Measurements from ENCODE around the gene ITGAX. TPM values are rescaled to one million over a fixed set of nuclear protein-coding genes. Genes with fewer than 3 reads are reported as not detected.

ITGAX gene
- total RNA-seq, 1 experiment from 2014 or later: not detected

DNA sequence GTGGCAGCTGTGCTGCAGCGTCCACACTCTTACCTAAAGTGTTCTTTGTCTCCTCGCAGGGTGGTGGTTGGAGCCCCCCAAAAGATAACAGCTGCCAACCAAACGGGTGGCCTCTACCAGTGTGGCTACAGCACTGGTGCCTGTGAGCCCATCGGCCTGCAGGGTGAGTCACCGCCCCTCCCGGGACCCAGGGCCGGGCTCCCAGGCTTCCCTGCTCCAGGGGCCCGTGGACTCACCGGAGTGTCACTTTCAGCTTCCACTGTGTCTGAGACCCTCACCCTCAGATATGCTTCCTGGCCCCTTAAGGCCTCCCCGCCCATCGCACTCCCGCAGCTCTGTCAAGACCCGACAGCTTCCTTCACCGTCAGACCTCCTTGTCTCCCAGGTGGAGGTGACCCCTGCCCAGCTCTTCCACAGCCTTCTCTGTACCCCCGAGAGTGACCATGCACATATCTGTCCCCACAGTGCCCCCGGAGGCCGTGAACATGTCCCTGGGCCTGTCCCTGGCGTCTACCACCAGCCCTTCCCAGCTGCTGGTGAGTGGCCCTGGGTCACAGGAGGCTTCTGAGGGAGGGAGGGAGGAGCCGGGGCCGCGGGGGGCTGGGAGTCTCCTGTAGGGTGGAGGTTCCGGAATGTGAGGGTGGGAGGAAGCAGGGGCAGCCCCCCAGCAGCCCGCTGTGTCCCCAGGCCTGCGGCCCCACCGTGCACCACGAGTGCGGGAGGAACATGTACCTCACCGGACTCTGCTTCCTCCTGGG lies 1.8 kb downstream of the ITGAX start:
- CTCF ChIA-PET: interaction anchor here (0.7 kb wide), 1 partner anchor 23 kb away, joined by 4 read pairs; no protein-coding TSS in a partner anchor

DNA sequence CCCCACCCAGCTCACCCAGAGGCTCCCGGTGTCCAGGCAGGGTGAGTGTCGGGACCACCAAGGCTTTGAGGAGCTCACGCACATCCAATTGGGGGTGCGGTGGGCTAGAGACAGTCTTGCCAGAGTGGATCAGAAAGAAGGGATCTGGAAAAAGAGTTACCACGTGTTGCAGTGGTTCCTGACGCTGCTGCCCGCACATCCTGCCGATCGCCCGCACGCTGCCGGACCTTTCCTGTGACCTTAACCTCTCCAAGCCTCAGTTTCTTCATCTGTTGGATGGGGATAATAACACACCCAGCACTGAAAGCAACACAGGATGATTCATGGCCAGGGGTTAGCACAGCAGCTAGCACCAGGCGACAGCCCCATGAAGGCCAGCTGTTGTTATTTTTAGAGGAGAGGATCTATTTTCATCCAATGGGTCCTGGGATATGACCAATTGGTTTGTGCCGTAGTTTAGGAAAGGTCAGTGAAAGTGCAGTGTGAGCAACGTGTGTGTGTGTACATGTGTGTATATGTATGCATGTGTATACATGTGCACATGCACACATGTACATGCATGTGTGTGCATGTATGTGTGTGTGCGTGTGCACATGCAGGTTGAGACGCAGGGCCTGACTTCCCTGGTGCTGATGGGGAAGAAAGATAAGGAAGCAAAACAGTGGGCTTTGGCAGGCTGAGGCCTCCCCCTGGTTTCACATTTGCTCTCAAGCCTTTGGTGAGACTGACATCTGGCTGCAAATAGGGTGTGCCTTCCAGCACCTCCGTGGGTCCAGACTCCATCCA lies 2.5 kb downstream of the ITGAX start:
- ATAC-seq: no peak
- H3K36me3 ChIP-seq (ENCODE audit: low read depth, low read length): no peaks in the 10 kb centered on the region
- DNase-seq: no peak
- intact Hi-C loops (cut with micrococcal nuclease): no loop called here
- no peaks in the 10 kb centered on the region for H4K20me1 ChIP-seq (ENCODE audit: low read length)
- H3K4me2 ChIP-seq (ENCODE audit: low read length): no peak overlapping the region
- no peak overlapping the region for H2AFZ ChIP-seq (ENCODE audit: low read length)
- TF ChIP-seq, protein P1, sequence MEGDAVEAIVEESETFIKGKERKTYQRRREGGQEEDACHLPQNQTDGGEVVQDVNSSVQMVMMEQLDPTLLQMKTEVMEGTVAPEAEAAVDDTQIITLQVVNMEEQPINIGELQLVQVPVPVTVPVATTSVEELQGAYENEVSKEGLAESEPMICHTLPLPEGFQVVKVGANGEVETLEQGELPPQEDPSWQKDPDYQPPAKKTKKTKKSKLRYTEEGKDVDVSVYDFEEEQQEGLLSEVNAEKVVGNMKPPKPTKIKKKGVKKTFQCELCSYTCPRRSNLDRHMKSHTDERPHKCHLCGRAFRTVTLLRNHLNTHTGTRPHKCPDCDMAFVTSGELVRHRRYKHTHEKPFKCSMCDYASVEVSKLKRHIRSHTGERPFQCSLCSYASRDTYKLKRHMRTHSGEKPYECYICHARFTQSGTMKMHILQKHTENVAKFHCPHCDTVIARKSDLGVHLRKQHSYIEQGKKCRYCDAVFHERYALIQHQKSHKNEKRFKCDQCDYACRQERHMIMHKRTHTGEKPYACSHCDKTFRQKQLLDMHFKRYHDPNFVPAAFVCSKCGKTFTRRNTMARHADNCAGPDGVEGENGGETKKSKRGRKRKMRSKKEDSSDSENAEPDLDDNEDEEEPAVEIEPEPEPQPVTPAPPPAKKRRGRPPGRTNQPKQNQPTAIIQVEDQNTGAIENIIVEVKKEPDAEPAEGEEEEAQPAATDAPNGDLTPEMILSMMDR (conservative IDR thresholded peaks at IDR 0.05; ENCODE audit: low read depth, low read length): no peak
- TF ChIP-seq EZH2 (IDR thresholded peaks at IDR 0.05; ENCODE audit: low read length, unreplicated experiment) (no peak), EZH2phosphoT487 (IDR thresholded peaks at IDR 0.05; ENCODE audit: borderline replicate concordance, low read length) (no peak)
- no peak overlapping the region for H3K9ac ChIP-seq (ENCODE audit: low read length)
- H3K4me3 ChIP-seq (ENCODE audit: low read length): no peak overlapping the region
- ChIA-PET CTCF (no interaction called here), POLR2A (ENCODE audit: unreplicated experiment) (interaction anchor here (0.5 kb wide), 1 partner anchor 29 kb away, joined by 3 read pairs; no protein-coding TSS in a partner anchor)
- H3K27ac ChIP-seq (ENCODE audit: low read length): no peak overlapping the region
- no peaks in the 10 kb centered on the region for H3K27me3 ChIP-seq (ENCODE audit: low read length)
- H3F3A ChIP-seq (ENCODE audit: low read length, unreplicated experiment): no peaks in the 10 kb centered on the region
- no peaks in the 10 kb centered on the region for H3K9me3 ChIP-seq (ENCODE audit: low read length)
- no TSS peak for BruUV-seq (replicated peaks)
- no peaks in the 10 kb centered on the region for H3K79me2 ChIP-seq (ENCODE audit: low read length)
- no peaks in the 10 kb centered on the region for H3K9me2 ChIP-seq (replicated peaks; ENCODE audit: low read length)
- H3K4me1 ChIP-seq (ENCODE audit: insufficient read depth, low read length): no peaks in the 10 kb centered on the region

More for the DNA sequence above, 1.8 kb downstream of the ITGAX start:
- Histone ChIP-seq H4K20me1 (ENCODE audit: low read length) (no peaks in the 10 kb centered on the region), H3K36me3 (ENCODE audit: low read depth, low read length) (no peaks in the 10 kb centered on the region), H3K9me3 (ENCODE audit: low read length) (no peaks in the 10 kb centered on the region), H3K79me2 (ENCODE audit: low read length) (no peaks in the 10 kb centered on the region), H3K4me1 (ENCODE audit: insufficient read depth, low read length) (no peaks in the 10 kb centered on the region), H3K4me2 (ENCODE audit: low read length) (no peak overlapping the region), H3K27ac (ENCODE audit: low read length) (no peak overlapping the region), H3K9ac (ENCODE audit: low read length) (no peak overlapping the region), H3F3A (ENCODE audit: low read length, unreplicated experiment) (no peaks in the 10 kb centered on the region), H3K4me3 (ENCODE audit: low read length) (no peak overlapping the region), H3K9me2 (replicated peaks; ENCODE audit: low read length) (no peaks in the 10 kb centered on the region), H2AFZ (ENCODE audit: low read length) (no peak overlapping the region), H3K27me3 (ENCODE audit: low read length) (no peaks in the 10 kb centered on the region)
- POLR2A ChIA-PET (ENCODE audit: unreplicated experiment): no interaction called here
- TF ChIP-seq EZH2phosphoT487 (IDR thresholded peaks at IDR 0.05; ENCODE audit: borderline replicate concordance, low read length) (no peak), EZH2 (IDR thresholded peaks at IDR 0.05; ENCODE audit: low read length, unreplicated experiment) (no peak)
- TF ChIP-seq, protein P1 (conservative IDR thresholded peaks at IDR 0.05; ENCODE audit: low read depth, low read length): no peak
- intact Hi-C loops (cut with micrococcal nuclease): no loop called here
- ATAC-seq (no peak), DNase-seq (no peak)
- BruUV-seq (replicated peaks): no TSS peak
